ENCODE measurements around the gene DPH1. TPM values are rescaled to one million over a fixed set of nuclear protein-coding genes. Genes with fewer than 3 reads are reported as not detected.

DPH1 gene
- polyA plus RNA-seq, 2 of the 4 experiments (the other 2 are of a cell fraction): 25.5 to 33.6 TPM

DNA sequence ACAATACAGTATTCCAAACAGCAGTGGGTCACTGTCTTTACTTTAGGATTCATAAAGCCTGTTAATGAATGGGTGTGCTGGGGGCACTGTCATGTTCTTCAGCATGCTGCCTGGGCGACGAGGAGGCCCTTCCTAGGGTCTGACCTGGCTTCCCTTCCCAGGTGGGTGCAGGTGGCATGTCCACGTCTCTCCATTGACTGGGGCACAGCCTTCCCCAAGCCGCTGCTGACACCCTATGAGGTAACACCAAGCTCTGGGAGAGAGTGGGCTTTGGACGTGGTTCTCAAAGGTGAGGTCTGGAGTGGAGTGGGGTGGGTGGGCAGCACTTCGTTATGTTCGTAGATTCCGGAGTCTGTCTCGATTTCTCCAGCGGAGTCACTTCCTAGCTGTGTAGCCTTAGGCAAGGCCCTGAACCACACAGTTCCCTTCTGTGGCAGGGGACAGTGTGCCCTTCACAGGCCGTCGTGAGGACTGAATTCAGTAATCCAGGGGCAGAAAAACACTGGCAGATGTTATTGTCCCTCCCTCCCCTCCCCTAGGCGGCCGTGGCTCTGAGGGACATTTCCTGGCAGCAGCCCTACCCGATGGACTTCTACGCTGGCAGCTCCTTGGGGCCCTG lies 11.1 kb downstream of the DPH1 start:
- peaks cover 24% of the 10 kb centered on the region for H3K4me1 ChIP-seq
- FAIRE-seq: no peak
- H3K27ac ChIP-seq: peak overlapping the region; percentile 93 to 99

DNA sequence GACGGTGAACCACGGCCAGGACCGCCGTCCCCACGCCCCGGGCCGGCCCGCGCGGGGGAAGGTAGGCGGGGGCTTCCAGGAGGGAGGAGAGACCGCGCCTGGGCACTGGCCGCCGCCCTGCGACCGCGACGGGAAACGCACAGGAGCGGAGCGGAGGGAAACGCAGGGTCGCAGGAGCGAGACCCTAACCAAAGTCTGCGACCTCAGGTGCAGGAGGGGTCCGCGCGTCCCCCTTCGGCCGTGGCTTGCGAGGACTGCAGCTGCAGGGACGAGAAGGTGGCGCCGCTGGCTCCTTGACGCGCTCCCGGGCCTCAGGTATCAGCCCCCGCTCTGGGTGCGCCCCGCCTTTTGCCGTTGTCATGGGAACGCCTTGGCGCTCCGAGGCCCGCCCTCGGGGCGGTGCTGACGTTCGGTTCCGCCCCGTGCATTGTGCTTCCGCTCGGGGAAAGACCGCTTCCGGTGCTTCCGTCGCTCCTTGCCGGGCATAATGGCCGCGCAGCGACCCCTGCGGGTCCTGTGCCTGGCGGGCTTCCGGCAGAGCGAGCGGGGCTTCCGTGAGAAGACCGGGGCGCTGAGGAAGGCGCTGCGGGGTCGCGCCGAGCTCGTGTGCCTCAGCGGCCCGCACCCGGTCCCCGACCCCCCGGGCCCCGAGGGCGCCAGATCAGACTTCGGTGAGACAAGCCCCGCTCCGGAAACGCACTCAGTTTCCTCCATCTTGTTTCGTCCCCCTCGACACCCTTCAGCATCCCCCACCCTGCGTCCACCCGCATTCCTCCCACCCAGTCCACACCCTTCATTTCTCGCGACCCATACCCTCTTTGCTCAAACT lies 11.8 kb downstream of the DPH1 start, which contains the start of gene OVCA2:
TSS of gene OVCA2 (plus strand) at position 462 of the 829 bp plus-strand sequence. CDS start at position 488, 26 bp downstream.
- POLR2A ChIA-PET: interaction anchor here (1.2 kb wide), 1 partner anchor 132 kb away, joined by 4 read pairs; no protein-coding TSS in a partner anchor
- DNase-seq (ENCODE audit: low read depth in 1 of 2, low spot score in 1 of 2) (peak; percentile 94 to 96), ATAC-seq (peak; percentile 82 to 91), FAIRE-seq (peak; percentile 86)
- CTCF ChIA-PET: interaction anchor here (0.9 to 16.1 kb wide), 18 partner anchors 15 to 329 kb away, joined by 3 to 224 read pairs (median 5); partner anchors contain the start of genes DPH1, HIC1 and RTN4RL1
- Histone ChIP-seq H3K4me1 (peaks cover 24% of the 10 kb centered on the region), H3K9me3 (no peaks in the 10 kb centered on the region), H3K27ac (peak within 1 kb of the TSS; percentile 93 to 99), H3K4me3 (peak within 1 kb of the TSS; percentile 85), H3K4me2 (peak within 1 kb of the TSS; percentile 96)
- WGBS (ENCODE audit: missing lambda C conversion rate): 2% methylated on average over 51 of the region's 93 CpGs
- no peak for TF ChIP-seq EP300 (IDR thresholded peaks at IDR 0.05)
- TF ChIP-seq NPAS2 (CRISPR knock-in tag; IDR thresholded peaks at IDR 0.05; ENCODE audit: borderline replicate concordance): no peak
- no peak for TF ChIP-seq CBX2 (IDR thresholded peaks at IDR 0.05; ENCODE audit: borderline replicate concordance, low read depth)
- TF ChIP-seq NFE2L2 (conservative IDR thresholded peaks at IDR 0.05; ENCODE audit: low read length): no peak
- TF ChIP-seq, protein P1, sequence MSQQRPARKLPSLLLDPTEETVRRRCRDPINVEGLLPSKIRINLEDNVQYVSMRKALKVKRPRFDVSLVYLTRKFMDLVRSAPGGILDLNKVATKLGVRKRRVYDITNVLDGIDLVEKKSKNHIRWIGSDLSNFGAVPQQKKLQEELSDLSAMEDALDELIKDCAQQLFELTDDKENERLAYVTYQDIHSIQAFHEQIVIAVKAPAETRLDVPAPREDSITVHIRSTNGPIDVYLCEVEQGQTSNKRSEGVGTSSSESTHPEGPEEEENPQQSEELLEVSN (IDR thresholded peaks at IDR 0.05; ENCODE audit: borderline replicate concordance, low read depth): peak; percentile 35; the same call in 1 of the 2 replicates
- TF ChIP-seq HEYL (CRISPR knock-in tag; IDR thresholded peaks at IDR 0.05): no peak
- no peak for TF ChIP-seq CBX8 (IDR thresholded peaks at IDR 0.05)
- TF ChIP-seq, protein P2, sequence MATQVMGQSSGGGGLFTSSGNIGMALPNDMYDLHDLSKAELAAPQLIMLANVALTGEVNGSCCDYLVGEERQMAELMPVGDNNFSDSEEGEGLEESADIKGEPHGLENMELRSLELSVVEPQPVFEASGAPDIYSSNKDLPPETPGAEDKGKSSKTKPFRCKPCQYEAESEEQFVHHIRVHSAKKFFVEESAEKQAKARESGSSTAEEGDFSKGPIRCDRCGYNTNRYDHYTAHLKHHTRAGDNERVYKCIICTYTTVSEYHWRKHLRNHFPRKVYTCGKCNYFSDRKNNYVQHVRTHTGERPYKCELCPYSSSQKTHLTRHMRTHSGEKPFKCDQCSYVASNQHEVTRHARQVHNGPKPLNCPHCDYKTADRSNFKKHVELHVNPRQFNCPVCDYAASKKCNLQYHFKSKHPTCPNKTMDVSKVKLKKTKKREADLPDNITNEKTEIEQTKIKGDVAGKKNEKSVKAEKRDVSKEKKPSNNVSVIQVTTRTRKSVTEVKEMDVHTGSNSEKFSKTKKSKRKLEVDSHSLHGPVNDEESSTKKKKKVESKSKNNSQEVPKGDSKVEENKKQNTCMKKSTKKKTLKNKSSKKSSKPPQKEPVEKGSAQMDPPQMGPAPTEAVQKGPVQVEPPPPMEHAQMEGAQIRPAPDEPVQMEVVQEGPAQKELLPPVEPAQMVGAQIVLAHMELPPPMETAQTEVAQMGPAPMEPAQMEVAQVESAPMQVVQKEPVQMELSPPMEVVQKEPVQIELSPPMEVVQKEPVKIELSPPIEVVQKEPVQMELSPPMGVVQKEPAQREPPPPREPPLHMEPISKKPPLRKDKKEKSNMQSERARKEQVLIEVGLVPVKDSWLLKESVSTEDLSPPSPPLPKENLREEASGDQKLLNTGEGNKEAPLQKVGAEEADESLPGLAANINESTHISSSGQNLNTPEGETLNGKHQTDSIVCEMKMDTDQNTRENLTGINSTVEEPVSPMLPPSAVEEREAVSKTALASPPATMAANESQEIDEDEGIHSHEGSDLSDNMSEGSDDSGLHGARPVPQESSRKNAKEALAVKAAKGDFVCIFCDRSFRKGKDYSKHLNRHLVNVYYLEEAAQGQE (IDR thresholded peaks at IDR 0.05): peak; percentile 21; the same call in 1 of the 2 replicates
- TF ChIP-seq, protein P3, sequence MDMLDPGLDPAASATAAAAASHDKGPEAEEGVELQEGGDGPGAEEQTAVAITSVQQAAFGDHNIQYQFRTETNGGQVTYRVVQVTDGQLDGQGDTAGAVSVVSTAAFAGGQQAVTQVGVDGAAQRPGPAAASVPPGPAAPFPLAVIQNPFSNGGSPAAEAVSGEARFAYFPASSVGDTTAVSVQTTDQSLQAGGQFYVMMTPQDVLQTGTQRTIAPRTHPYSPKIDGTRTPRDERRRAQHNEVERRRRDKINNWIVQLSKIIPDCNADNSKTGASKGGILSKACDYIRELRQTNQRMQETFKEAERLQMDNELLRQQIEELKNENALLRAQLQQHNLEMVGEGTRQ (IDR thresholded peaks at IDR 0.05): no peak
- TF ChIP-seq HDAC2 (IDR thresholded peaks at IDR 0.05): no peak
- no peak for TF ChIP-seq RNF2 (IDR thresholded peaks at IDR 0.05; ENCODE audit: borderline replicate concordance, low read depth)

More for the DNA sequence above, 11.1 kb downstream of the DPH1 start:
- no peak for DNase-seq (ENCODE audit: low read depth in 1 of 2, low spot score in 1 of 2)
- no peak for TF ChIP-seq RNF2 (IDR thresholded peaks at IDR 0.05; ENCODE audit: borderline replicate concordance, low read depth)
- TF ChIP-seq, protein P3 (IDR thresholded peaks at IDR 0.05): no peak
- no peak for TF ChIP-seq JUNB (IDR thresholded peaks at IDR 0.05)
- TF ChIP-seq, protein P4, sequence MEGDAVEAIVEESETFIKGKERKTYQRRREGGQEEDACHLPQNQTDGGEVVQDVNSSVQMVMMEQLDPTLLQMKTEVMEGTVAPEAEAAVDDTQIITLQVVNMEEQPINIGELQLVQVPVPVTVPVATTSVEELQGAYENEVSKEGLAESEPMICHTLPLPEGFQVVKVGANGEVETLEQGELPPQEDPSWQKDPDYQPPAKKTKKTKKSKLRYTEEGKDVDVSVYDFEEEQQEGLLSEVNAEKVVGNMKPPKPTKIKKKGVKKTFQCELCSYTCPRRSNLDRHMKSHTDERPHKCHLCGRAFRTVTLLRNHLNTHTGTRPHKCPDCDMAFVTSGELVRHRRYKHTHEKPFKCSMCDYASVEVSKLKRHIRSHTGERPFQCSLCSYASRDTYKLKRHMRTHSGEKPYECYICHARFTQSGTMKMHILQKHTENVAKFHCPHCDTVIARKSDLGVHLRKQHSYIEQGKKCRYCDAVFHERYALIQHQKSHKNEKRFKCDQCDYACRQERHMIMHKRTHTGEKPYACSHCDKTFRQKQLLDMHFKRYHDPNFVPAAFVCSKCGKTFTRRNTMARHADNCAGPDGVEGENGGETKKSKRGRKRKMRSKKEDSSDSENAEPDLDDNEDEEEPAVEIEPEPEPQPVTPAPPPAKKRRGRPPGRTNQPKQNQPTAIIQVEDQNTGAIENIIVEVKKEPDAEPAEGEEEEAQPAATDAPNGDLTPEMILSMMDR (IDR thresholded peaks at IDR 0.05): no peak
- TF ChIP-seq HOXA7 (CRISPR knock-in tag; IDR thresholded peaks at IDR 0.05): no peak; the same call in 1 of the 2 replicates
- TF ChIP-seq, protein P5, sequence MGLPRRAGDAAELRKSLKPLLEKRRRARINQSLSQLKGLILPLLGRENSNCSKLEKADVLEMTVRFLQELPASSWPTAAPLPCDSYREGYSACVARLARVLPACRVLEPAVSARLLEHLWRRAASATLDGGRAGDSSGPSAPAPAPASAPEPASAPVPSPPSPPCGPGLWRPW (IDR thresholded peaks at IDR 0.05): no peak
- no peak for TF ChIP-seq JUN (IDR thresholded peaks at IDR 0.05)
- TF ChIP-seq NPAS2 (CRISPR knock-in tag; IDR thresholded peaks at IDR 0.05; ENCODE audit: borderline replicate concordance): no peak
- TF ChIP-seq, protein P6, sequence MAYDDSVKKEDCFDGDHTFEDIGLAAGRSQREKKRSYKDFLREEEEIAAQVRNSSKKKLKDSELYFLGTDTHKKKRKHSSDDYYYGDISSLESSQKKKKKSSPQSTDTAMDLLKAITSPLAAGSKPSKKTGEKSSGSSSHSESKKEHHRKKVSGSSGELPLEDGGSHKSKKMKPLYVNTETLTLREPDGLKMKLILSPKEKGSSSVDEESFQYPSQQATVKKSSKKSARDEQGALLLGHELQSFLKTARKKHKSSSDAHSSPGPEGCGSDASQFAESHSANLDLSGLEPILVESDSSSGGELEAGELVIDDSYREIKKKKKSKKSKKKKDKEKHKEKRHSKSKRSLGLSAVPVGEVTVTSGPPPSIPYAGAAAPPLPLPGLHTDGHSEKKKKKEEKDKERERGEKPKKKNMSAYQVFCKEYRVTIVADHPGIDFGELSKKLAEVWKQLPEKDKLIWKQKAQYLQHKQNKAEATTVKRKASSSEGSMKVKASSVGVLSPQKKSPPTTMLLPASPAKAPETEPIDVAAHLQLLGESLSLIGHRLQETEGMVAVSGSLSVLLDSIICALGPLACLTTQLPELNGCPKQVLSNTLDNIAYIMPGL (CRISPR knock-in tag; IDR thresholded peaks at IDR 0.05; ENCODE audit: borderline replicate concordance): no peak
- TF ChIP-seq, protein P7, sequence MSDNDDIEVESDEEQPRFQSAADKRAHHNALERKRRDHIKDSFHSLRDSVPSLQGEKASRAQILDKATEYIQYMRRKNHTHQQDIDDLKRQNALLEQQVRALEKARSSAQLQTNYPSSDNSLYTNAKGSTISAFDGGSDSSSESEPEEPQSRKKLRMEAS (IDR thresholded peaks at IDR 0.05): no peak
- no peak for TF ChIP-seq TP53 (CRISPR knock-in tag; IDR thresholded peaks at IDR 0.05)
- no peak for TF ChIP-seq FOSL2 (IDR thresholded peaks at IDR 0.05)
- TF ChIP-seq FOSL2 (CRISPR knock-in tag; IDR thresholded peaks at IDR 0.05): no peak
- no peak for TF ChIP-seq POLR2AphosphoS2 (conservative IDR thresholded peaks at IDR 0.05; ENCODE audit: low read length)
- TF ChIP-seq RARB (CRISPR knock-in tag; IDR thresholded peaks at IDR 0.05): no peak
- no peak for TF ChIP-seq EP300 (IDR thresholded peaks at IDR 0.05)
- no peak for TF ChIP-seq TFCP2L1 (CRISPR knock-in tag; IDR thresholded peaks at IDR 0.05)
- no peak for TF ChIP-seq KDM5A (IDR thresholded peaks at IDR 0.05)
- Histone ChIP-seq H3K4me3 (peak overlapping the region; percentile 85), H3K4me2 (peak overlapping the region; percentile 96), H3K9me3 (no peaks in the 10 kb centered on the region)
- CTCF ChIA-PET: interaction anchor here (0.8 to 16.1 kb wide), 20 partner anchors 15 to 461 kb away, joined by 3 to 224 read pairs (median 5); partner anchors contain the start of genes DPH1, HIC1 and RTN4RL1
- no peak for ATAC-seq
- POLR2A ChIA-PET: interaction anchor here (0.6 to 1.2 kb wide), 3 partner anchors 10 to 134 kb away, joined by 3 to 4 read pairs (median 3); no protein-coding TSS in a partner anchor
- WGBS (ENCODE audit: missing lambda C conversion rate): 59% methylated on average over 16 of the region's 16 CpGs

All from A549 (cell line).